Activated CD4-positive, alpha-beta T cell treated with anti-CD3 and anti-CD28 coated beads for 1 hour (primary cell): Measurements from ENCODE around the gene ADAD2.

ENCODE experiments used
- DNase-seq: peaks from one replicate; pipeline ENCODE4 v3.0.0-alpha.2; 2020

ADAD2 gene

DNA sequence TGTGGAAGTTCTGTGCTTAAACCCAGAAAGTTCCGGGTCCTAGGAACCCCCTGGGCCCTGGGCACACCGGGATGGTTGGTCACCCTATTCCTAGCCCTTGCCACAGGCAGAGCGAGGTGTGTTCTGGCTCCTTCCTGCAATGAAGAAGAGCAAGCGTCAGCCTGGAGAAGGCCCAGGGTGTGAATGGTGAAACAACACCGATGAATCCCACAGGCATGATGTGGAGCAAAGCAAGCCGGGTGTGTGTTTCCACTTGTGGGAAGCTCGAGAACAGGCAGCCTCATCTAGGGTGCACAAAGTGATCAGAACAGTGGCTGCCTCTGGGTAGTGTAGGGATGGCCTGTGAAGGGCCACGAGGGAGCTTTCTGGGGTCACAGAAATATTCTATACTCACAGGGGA lies 35.1 kb downstream of the ADAD2 start:
- DNase-seq: no peak

DNA sequence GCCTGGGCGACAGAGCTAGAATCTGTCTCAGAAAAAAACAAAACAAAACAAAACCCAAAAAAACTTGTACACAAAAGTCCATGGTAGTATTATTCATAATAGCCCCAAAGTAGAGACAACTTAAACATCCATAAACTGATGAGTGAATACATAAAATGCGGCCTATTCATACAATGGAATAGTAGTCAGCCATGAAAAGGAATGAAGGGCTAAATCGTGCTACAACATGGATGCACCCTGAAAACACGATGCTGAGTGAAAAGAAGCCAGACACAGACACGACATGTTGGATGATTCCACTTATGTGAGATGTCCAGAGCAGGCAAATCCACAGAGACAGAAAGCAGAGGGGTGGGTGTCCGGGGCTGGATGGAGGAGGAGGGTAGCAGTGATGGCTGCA lies 36.6 kb downstream of the ADAD2 start:
- DNase-seq: no peak

DNA sequence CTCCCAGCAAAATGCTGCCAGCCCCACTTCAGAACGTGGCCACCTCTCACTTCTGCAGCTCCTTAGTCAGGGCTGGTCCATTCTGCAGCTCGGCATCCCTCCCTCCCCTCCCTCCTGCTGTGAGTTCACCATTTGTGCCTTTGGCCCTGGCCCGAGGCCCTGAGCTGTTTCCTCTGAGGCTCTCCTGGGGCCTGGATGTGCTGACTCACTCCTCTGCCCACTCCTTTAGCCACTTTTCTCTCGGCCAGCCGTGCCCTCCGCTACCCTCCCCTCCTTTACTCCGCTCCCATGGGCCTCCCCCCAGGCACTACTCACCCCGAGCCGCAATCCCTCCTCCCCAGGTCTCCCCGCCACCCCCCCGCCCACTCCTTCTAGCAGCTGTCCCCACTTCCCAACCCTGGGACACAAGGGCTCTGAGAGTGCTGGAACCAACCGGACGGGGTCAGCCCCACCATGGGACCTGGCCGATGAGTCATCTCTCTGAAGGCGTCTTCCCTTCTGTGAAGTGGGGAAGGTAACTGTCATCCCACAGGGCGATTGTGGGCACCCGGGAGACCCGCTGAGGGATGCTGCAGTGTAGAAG lies 37.4 kb downstream of the ADAD2 start:
- DNase-seq: no peak

DNA sequence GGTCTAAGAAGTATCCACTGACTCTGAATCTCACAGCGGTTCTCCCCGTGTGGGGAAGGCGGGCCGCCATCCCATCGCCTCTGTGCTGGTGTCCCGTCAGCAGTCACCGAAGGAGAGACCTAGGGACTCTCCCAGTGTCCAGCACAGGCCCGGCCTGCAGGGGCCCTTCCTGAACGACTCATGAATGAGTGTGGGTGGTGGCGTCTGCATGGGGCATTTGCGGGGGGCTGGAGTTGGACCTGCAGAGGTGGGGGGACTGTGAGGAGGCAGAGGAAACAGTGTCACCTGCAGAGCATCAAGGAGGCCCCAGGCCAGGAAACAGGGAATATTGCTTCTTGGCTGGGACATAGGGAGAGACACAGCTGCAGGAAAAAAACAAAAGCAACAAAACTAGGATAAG lies 38.5 kb downstream of the ADAD2 start:
- DNase-seq: no peak

DNA sequence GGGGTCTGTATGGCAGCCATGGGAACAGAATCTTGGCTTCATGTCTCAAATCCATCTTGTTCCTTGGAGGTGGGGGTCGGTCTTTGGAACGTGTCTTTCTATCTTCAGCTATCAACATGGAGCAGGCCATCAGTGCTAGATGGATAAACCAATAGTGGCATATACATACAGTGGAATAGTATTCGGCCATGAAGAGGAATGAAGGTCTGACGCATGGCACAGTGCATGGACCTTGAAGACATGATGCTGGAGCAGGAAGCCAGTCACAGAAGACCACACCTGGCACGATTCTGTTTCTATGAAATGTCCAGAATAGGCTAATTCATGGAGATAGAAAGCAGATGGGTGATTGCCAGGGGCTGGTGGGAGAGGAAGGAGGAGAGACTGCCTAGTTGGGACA lies 41.1 kb downstream of the ADAD2 start:
- no peak for DNase-seq

DNA sequence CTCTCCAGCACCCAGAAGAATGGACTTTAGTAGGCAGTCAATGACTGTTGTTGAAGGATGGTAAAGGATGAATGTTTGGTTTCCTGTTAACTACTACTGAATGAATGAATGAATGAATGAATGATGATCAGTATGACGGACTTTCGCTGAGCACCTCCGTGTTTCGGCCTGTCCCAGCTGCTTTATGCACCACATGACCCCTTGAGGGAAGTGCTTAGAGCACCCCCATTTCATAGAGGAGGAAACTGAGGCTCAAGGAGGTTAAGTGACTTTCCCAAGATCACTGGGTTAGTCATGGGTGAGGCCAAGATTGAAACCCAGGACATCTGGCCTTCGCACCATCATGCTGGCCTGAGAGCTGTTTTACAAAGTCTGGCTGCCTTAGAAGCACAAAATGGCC lies 42.0 kb downstream of the ADAD2 start:
- DNase-seq: no peak

DNA sequence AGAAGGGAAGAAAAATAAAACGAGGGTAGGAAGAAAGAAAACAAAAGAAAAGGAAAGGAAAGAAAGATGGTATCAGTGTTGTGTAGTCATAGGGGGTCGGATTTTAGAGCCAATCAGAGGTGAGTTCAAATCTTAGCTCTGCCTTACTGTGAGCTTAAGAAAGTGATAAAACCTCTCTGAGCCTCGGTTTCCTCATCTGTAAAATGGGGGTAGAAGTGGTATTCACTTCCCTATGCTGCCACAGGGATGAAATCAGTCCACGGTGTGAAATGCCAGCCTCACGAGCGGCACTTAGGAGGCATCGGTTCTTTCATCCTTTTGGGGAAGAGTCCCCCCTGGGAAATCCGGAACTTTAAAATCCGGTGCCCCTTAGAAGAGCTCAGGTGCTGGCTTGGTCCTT lies 42.8 kb downstream of the ADAD2 start:
- DNase-seq: no peak

DNA sequence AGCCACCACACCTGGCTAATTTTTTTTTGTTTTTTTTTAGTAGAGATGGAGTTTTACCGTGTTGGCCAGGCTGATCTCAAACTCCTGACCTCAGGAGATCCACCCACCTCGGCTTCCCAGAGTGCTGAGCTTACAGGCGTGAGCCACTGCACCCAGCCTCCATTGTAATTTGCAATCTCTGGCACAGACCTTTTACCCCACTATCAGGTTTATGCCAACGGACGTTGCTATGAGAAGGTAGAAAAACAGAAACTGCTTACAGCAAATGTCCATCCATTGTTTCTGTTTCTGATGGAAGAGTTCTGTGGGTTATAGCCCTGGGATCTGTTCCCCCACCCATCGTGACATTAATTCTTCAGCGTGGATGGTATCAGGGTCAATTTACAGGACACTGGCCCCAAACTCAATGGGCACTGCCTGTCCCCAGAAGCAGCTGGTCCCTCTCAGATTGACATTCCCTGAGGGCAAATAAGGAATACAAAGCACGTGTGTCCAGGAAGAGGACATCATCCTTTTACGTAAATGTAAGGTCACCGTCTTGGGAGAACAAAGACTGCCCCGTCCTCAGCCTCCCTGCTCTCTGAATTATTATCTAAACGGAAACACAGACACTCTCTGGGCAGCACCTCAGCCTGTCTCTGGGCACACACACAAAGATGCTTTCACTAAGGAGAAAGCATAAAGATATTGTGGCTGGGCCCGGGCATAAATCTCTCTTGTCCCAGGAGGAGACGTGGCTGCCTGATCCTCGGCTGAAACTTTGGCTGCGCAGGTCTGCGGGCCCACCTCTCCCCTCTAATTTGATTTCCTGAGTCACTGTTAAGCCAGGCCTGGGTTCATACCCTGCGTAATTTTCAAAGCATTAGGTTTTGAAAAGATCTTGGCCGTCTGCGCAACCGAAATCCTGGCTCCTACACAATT lies 43.6 kb downstream of the ADAD2 start:
- DNase-seq: no peak

DNA sequence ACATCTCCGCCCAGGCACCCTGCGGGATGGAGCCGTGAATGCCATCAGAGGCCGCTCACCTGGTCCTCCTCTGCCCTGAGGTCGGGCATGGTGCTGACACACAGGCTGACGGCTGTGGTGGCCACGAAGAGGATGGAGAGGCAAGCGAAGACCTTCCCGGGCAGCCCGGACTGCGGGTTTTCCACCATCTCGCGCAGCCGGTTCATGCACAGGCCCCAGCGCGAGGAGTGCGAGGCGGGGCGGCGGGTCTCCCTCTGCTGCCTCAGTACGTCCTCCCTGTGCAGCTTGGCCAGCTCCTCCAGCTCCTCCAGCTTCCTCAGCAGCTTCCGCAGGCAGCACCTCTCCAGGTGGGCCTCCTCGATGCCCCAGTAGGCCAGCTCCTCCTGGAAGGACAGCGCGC lies 45.7 kb downstream of the ADAD2 start:
- DNase-seq: no peak

DNA sequence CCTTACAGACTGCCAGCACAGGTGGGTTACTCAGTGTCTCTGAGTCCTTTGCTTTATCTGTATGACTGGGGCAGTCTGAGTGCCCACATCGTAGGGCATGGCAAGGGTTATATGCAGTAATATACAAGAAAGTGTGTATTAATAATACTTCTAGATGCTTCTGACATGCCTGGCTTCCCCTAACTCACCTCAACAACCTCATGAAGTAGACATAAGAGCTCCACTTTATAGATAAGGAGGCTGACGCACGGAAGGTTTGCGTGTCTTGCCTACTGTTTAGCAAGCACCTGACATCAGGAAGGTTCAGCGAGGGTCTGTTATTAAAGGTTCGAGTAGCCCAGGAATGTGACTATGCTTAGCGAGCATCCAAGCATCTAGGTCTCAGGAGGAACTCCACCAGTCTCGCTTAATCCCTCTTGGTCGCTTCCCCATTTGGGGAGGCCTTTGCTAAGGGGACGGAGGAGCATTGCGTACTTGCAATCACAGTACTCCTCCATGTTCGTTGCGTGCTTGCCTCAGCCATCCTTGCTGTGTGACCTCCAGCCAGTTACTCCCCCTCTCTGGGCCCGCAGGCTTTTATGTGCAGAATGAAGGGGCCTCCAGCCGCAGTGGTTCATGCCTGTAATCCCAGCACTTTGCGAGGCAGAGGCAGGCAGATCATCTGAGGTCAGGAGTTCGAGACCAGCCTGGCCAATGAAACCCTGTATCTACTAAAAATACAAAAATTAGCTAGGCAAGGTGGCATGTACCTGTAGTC lies 47.2 kb downstream of the ADAD2 start:
- no peak for DNase-seq

DNA sequence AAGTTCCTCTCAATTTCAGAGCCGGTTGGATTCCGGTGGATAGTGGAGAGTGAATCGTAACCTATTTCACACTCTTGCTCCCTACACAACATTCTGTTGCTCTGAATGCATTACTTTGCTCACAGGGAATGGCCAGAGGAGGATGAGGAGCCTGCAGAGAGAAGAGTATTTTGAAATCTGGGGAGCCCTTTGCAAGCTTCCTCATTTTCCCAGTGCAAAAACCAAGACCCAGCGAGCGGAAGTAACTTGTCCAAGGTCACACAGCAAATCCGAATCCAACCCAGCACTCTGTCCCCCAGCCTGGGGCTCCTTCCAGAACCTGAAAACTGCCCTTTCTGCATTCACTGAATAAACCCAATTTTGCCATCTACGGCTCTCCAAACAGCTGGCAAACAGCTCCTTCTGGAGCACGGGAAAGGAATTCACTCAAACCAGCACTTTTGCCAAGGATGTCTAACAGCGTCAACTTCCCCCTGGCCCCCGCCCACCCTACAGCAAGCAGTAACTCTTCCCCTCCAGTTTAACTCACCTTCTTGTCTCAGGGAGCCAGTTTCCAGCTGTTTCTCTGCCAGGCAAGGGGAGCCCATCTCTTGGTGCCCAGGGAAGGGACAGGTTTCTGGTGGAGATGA lies 48.3 kb downstream of the ADAD2 start:
- no peak for DNase-seq

DNA sequence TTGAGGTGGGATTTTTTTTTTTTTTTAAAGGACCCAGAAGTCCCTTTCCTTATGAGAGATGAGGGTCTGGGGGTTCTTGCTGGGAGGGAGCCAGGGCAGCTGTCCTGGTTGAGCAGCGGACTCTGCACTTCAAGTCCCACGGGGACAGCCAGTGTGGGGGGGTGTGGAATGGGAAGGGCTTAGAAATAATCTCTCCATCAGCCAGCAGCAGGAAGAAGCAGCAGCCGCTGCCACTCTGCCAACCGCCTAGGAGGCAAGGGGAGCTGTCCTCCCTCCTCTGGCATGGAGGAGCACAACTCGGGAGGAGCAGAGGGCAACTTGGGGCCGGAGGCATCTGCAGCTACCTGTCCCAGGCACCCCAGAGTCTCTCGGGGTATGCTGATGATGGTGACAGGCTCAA lies 49.0 kb downstream of the ADAD2 start, which contains the start of gene KCNG4:
TSS of gene KCNG4 (minus strand) at position 104 of the 400 bp plus-strand sequence. CDS start 2,527 bp downstream, outside the sequence.
- no peak for DNase-seq

DNA sequence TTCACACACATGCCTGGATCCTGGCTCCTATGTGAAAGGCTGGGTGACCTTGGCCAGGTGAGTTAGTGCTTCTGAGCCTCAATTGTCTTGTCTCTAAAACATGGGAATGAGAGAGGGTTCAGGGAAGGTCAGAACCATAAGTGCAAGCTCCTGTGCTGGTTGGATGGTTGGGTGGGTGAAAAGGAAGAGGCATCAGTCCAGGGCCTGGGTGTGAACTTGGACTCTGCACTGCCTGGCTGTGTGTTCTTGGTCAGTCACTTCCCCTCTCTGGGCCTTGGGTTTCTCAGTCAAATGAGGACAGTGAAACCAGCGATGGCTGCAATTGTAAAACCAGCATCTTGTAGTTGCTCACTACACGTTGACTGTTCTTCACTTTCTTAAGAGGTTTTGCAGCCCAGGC lies 49.5 kb downstream of the ADAD2 start:
- DNase-seq: no peak

DNA sequence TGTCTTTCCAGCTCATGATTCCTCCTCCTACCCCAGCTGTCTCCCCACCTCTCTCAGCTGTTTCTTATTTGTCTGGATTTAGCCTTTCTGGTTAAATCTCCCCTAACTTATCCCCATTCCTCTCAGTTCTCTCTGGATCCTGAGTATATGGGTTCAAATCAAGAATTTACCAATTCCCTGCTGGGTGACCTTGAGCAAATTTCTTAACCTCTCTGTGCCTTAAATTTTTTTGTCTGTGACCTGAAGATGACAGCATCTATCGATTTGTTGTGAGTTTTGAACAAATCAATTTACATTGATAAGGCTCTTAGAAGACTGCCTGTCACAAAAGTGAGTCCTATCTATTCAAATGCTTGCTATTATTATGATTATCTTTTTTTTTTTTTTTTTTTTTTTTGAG lies 50.8 kb downstream of the ADAD2 start:
- DNase-seq: no peak

DNA sequence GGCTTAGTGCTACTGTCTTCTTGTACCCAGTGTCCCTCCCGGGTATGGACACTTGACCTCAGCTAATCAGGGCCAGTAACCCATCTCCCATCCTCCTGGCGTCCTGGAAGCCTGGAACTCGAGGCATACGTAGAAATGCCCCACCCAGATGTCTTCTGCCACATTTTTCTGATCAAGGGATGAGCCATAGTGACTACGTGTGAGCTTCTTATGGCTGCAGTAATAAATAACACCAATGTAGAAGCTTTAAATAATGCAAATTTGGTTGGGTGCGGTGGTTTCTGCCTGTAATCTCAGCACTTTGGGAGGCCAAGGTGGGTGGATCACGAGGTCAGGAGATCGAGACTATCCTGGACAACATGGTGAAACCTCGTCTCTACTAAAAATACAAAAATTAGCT lies 51.9 kb downstream of the ADAD2 start:
- no peak for DNase-seq

DNA sequence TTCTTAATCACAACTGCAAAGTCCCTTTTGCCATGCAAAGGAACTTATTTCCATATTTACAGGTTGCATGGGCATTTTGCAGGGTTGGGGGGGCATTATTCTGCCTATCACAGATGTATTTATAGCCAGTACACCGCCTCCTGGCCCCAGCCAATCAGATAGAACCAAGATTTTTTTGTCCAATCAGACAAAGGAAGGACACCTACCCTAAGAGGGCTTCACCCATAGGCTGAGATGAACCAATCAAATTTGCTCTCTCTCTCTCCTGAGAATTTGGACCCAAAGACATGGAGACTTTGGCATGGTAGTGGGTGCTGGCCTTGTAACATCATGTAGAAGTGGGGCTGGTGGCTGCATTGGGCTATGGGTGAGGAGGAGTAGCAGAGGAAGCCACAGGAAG lies 52.8 kb downstream of the ADAD2 start:
- no peak for DNase-seq

DNA sequence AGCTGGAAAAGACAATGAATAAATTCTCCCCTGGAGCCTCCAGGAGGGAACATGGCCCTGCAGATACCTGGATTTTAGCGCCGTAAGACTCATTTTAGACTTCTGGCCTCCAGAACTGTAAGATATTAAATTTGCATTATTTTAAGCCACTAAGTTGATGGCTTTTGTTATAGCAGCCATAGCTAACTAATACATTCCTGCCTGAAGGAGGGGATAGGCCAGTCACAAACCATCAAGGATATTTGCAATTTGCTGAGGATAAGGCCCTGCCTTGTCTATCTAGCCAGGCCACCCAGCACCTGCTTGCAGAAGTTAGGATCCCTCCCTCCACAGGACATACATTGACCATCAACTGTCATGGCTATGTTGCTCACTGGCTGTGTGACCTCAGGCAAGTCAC lies 53.8 kb downstream of the ADAD2 start:
- DNase-seq: no peak

DNA sequence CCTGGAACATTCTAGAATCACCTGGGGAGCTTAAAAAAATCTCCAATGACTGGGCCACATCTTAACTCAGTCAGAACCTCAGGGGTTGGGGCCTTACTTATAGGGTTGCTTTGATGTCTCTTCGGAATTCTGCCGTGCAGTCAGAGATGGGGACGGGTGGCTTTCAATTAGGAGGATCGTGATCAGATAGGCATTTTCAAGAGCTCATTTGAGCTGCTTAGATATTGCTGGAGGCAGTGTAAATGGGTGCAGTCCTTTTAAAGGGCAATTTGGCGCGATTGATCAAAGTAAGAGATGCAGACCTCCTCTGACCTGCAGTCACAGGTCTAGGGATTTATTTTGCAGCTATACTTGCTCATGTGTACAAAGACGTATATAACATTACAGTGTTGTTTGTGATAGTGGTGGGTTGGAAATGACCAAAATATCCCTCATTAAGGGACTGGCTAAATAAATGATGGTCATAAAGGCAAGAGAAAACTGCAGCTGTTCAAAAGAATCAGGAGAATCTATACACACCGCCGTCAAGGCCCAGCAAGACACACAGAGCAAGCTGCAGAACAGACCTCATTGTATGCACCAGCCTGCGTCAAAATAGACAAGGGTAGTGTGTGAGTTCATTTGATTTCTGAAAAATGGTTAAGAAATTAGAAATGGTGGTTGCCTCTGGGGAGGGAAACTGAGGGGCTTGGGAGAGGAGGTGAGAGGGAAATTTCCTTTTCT lies 55.2 kb downstream of the ADAD2 start:
- no peak for DNase-seq

DNA sequence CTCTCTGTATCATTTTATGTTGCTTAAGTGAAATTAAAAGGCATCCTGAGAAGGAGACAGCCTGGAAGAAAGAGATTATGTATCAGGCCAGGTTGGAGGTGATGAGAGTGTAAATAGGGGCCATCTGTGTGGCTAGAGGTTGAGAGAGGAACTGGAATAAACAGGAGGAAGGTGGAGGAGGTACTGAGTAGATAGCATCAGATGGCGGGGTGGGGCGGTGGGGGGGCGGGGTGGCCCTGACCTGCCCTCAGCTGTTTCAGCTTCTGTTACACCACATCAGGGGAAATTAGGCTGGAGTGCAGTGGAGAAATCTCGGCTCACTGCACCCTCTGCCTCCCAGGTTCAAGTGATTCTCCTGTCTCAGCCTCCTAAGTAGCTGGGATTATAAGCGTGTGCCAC lies 55.7 kb downstream of the ADAD2 start:
- no peak for DNase-seq
